GM12872 (cell line): Measurements from ENCODE around the gene LRRC75A.

Experiments
- CTCF ChIP-seq: IDR thresholded peaks from 3 replicates; pipeline ENCODE4 v1.5.1; 2011; ENCODE audit warnings: low read depth, mild to moderate bottlenecking, low read length, moderate library complexity; ENCODE audit not compliant: insufficient read depth

Gene LRRC75A

GRCh38 chr17:16517477-16517876 is 25.5 kb upstream of the LRRC75A start:
- no peak for TF ChIP-seq CTCF

GRCh38 chr17:16516594-16517051 is 24.6 kb upstream of the LRRC75A start:
- TF ChIP-seq CTCF = no peak

- TF ChIP-seq CTCF = no peak
These were observed 23.9 kb upstream of the LRRC75A start for GRCh38 chr17:16515933-16516332.

GRCh38 chr17:16513873-16514272 is 21.9 kb upstream of the LRRC75A start:
- TF ChIP-seq CTCF = no peak

GRCh38 chr17:16512011-16512410 is 20.0 kb upstream of the LRRC75A start:
- TF ChIP-seq CTCF = no peak

- no peak for TF ChIP-seq CTCF
These were observed 19.6 kb upstream of the LRRC75A start for GRCh38 chr17:16511593-16511992.

GRCh38 chr17:16507918-16508533 is 16.0 kb upstream of the LRRC75A start:
- TF ChIP-seq CTCF = no peak

GRCh38 chr17:16506188-16506587 is 14.2 kb upstream of the LRRC75A start:
- TF ChIP-seq CTCF = no peak
